Measurements from ENCODE around the gene DYNC1LI2.

The DYNC1LI2 gene

GRCh38 chr16:66711581-66711980, 39.8 kb downstream of the DYNC1LI2 start:
- H3K36me3 ChIP-seq (ENCODE audit: insufficient read depth, low read depth, low read length): no peaks in the 10 kb centered on the region
- H3K9me3 ChIP-seq (ENCODE audit: insufficient read depth, low read depth, low read length): no peaks in the 10 kb centered on the region
- no peaks in the 10 kb centered on the region for H3K27me3 ChIP-seq (ENCODE audit: insufficient read depth, low read length)
- no peak overlapping the region for H3K27ac ChIP-seq (ENCODE audit: low read length)
- H3K9ac ChIP-seq (ENCODE audit: low read depth, low read length): no peak overlapping the region
- no peak overlapping the region for H3K4me3 ChIP-seq (ENCODE audit: low read length)
- H3K4me1 ChIP-seq (ENCODE audit: insufficient read depth, low read length): no peaks in the 10 kb centered on the region

GRCh38 chr16:66706506-66706880, 44.9 kb downstream of the DYNC1LI2 start:
- H3K4me1 ChIP-seq (ENCODE audit: insufficient read depth, low read length): no peaks in the 10 kb centered on the region
- no peak overlapping the region for H3K9ac ChIP-seq (ENCODE audit: low read depth, low read length)
- no peaks in the 10 kb centered on the region for H3K36me3 ChIP-seq (ENCODE audit: insufficient read depth, low read depth, low read length)
- H3K4me3 ChIP-seq (ENCODE audit: low read length): no peak overlapping the region
- H3K9me3 ChIP-seq (ENCODE audit: insufficient read depth, low read depth, low read length): no peaks in the 10 kb centered on the region
- no peak overlapping the region for H3K27ac ChIP-seq (ENCODE audit: low read length)
- H3K27me3 ChIP-seq (ENCODE audit: insufficient read depth, low read length): no peaks in the 10 kb centered on the region

GRCh38 chr16:66705790-66706505, 45.5 kb downstream of the DYNC1LI2 start:
- no peak overlapping the region for H3K27ac ChIP-seq (ENCODE audit: low read length)
- H3K27me3 ChIP-seq (ENCODE audit: insufficient read depth, low read length): no peaks in the 10 kb centered on the region

DNA sequence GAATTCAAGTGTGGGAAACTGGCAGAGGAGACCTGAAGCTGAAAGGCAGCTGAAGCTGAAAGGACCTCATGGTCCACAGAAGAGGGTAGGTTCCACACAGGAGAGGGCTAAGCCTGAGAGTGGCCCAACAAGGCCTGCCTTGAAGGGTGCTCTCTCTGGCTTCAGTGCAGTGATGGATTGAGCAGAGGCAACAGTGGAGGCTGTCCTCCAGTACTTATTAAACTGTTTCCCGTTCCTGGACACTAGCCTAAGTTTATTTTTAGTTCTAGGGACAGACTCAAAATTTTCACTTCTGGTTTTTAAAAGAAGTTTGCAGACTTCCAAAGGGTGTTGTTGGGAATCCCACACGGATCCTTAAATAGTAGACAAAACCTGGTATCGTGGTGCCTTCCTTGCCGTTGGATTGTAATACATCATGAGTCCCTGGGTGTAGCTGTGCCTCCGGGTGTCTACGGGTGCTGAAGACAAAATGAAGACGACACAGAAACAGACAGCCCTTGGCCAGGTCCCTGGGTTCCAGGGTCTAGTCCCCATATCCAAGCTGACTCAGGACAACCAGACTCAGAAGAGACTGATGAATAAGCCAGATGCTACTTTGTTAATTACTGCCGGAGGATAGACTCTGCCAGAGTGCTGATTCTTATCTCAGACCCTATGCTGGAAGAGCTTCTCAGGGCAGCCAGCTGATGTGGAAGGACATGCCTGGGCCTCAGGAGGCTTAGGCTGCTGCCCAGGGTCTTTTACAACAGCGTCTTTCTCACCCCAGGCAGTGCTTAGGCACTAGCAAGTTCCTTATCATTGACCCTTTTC, 47.8 kb downstream of the DYNC1LI2 start:
- Histone ChIP-seq H3K27me3 (ENCODE audit: insufficient read depth, low read length) (no peaks in the 10 kb centered on the region), H3K4me3 (ENCODE audit: low read length) (no peak overlapping the region), H3K36me3 (ENCODE audit: insufficient read depth, low read depth, low read length) (no peaks in the 10 kb centered on the region), H3K9me3 (ENCODE audit: insufficient read depth, low read depth, low read length) (no peaks in the 10 kb centered on the region), H3K27ac (ENCODE audit: low read length) (no peak overlapping the region), H3K9ac (ENCODE audit: low read depth, low read length) (no peak overlapping the region), H3K4me1 (ENCODE audit: insufficient read depth, low read length) (no peaks in the 10 kb centered on the region)

More at GRCh38 chr16:66705790-66706505, 45.5 kb downstream of the DYNC1LI2 start:
- Histone ChIP-seq H3K36me3 (ENCODE audit: insufficient read depth, low read depth, low read length) (no peaks in the 10 kb centered on the region), H3K4me1 (ENCODE audit: insufficient read depth, low read length) (no peaks in the 10 kb centered on the region), H3K4me3 (ENCODE audit: low read length) (no peak overlapping the region), H3K9me3 (ENCODE audit: insufficient read depth, low read depth, low read length) (no peaks in the 10 kb centered on the region), H3K9ac (ENCODE audit: low read depth, low read length) (no peak overlapping the region)

- no peaks in the 10 kb centered on the region for H3K4me1 ChIP-seq (ENCODE audit: insufficient read depth, low read length)
- H3K9ac ChIP-seq (ENCODE audit: low read depth, low read length): no peak overlapping the region
- no peak overlapping the region for H3K4me3 ChIP-seq (ENCODE audit: low read length)
- peaks cover 10% of the 10 kb centered on the region; the same call in 1 of the 2 replicates for H3K27me3 ChIP-seq (ENCODE audit: insufficient read depth, low read length)
- H3K27ac ChIP-seq (ENCODE audit: low read length): no peak overlapping the region
- H3K36me3 ChIP-seq (ENCODE audit: insufficient read depth, low read depth, low read length): no peaks in the 10 kb centered on the region
- H3K9me3 ChIP-seq (ENCODE audit: insufficient read depth, low read depth, low read length): no peaks in the 10 kb centered on the region
These were observed 49.9 kb downstream of the DYNC1LI2 start for GRCh38 chr16:66701516-66701915.

- Histone ChIP-seq H3K4me3 (ENCODE audit: low read length) (no peak overlapping the region), H3K27ac (ENCODE audit: low read length) (no peak overlapping the region), H3K9ac (ENCODE audit: low read depth, low read length) (no peak overlapping the region), H3K36me3 (ENCODE audit: insufficient read depth, low read depth, low read length) (no peaks in the 10 kb centered on the region), H3K27me3 (ENCODE audit: insufficient read depth, low read length) (peaks cover 10% of the 10 kb centered on the region; the same call in 1 of the 2 replicates), H3K9me3 (ENCODE audit: insufficient read depth, low read depth, low read length) (no peaks in the 10 kb centered on the region), H3K4me1 (ENCODE audit: insufficient read depth, low read length) (no peaks in the 10 kb centered on the region)
These were observed 50.4 kb downstream of the DYNC1LI2 start for GRCh38 chr16:66701026-66701425.

DNA sequence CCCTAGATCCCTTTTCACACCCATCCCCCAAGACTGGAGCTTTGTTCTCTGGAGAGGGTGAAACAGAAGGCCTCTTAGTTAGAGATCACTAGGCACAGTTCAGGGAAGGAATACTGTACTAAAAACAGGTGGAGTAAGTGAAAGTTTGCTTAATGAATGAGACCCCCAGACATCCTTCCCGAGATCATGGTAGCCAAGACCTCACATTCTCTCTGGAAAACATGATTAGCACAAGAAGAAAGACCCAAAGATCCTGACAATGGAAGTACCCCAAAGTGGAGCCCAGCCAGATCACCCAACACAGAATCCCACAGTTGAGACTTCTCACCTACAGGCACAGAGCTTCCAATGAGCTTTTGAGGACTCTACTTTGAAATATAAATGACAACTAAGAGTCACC, 51.5 kb downstream of the DYNC1LI2 start:
- Histone ChIP-seq H3K9ac (ENCODE audit: low read depth, low read length) (no peak overlapping the region), H3K4me3 (ENCODE audit: low read length) (no peak overlapping the region), H3K27ac (ENCODE audit: low read length) (no peak overlapping the region), H3K27me3 (ENCODE audit: insufficient read depth, low read length) (peaks cover 21% of the 10 kb centered on the region), H3K36me3 (ENCODE audit: insufficient read depth, low read depth, low read length) (no peaks in the 10 kb centered on the region), H3K9me3 (ENCODE audit: insufficient read depth, low read depth, low read length) (no peaks in the 10 kb centered on the region), H3K4me1 (ENCODE audit: insufficient read depth, low read length) (peaks cover 7% of the 10 kb centered on the region; the same call in 1 of the 2 replicates)

DNA sequence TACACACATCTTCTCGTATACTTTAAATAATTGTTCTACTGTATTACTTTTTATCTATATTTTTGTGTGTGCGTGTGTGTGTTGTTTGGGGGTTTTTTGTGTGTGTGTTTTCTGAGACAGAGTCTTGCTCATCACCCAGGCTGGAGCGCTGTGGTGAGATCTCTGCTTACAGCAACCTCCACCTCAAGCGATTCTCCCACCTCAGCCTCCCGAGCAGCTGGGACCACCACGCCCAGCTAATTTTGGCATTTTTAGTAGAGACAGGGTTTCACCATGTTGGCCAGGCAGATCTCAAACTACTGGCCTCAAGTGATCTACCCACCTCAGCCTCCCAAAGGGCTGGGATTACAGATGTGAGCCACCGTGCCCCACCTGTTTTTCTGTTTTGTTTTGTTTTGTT, 53.4 kb downstream of the DYNC1LI2 start:
- Histone ChIP-seq H3K9me3 (ENCODE audit: insufficient read depth, low read depth, low read length) (no peaks in the 10 kb centered on the region), H3K27me3 (ENCODE audit: insufficient read depth, low read length) (peaks cover 22% of the 10 kb centered on the region), H3K36me3 (ENCODE audit: insufficient read depth, low read depth, low read length) (no peaks in the 10 kb centered on the region), H3K9ac (ENCODE audit: low read depth, low read length) (no peak overlapping the region), H3K4me1 (ENCODE audit: insufficient read depth, low read length) (peaks cover 12% of the 10 kb centered on the region; the same call in 1 of the 2 replicates), H3K4me3 (ENCODE audit: low read length) (no peak overlapping the region), H3K27ac (ENCODE audit: low read length) (no peak overlapping the region)

DNA sequence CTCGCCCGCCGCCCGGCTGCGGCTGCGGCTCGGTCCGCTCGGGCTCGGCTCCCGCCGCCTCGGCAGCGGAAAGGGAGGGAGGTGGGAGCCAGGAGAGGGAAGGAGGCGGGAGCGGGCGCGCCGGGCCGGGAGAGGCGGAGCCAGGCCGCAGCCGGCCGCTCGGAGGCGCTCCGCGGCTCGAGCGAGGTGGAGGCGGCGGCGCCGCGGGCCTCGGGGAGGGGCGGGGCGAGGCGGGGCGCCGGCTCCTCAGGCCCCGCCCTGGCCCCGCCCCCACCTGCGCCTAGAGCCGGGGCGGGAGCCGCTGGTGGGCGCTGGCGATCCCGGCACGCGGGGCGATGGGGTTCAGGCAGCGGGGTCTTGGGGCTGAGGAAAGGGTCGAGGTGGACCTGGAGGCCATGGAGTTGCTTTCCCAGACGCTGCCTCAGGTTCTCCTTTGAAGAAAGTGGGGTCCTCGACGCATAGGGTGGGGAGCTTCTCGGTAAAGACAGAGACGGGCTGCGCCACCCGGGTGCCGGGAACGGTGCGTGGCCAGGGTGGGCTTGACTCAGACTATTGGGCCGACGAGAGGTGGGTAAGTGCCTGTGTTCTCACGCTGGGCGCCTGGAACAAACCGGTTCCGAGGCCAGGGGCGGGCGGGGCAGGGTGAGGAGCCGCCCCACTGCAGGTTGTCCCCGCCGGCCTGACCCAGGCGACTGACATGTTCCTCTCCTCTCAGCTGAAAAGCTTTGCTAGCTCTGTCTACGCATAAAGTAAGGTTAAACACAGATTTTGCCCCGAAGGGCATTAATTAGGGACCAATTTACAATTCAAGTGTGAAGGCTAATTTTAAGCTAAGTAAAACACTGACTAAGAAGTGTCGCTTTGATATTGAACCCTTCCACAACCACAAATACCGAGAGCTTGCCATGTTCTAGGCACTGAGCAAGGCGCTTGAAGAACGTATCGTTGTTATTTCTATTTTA, 54.5 kb downstream of the DYNC1LI2 start, which contains the start of gene CMTM4:
CMTM4 (minus strand) TSS at position 75 of the 962 bp plus-strand sequence. CDS start 218 bp downstream, outside the sequence.
- Histone ChIP-seq H3K4me1 (ENCODE audit: insufficient read depth, low read length) (peaks cover 12% of the 10 kb centered on the region; the same call in 1 of the 2 replicates), H3K27me3 (ENCODE audit: insufficient read depth, low read length) (peaks cover 22% of the 10 kb centered on the region), H3K27ac (ENCODE audit: low read length) (no peak within 1 kb of the TSS), H3K36me3 (ENCODE audit: insufficient read depth, low read depth, low read length) (no peaks in the 10 kb centered on the region), H3K4me3 (ENCODE audit: low read length) (peak within 1 kb of the TSS; percentile 88), H3K9ac (ENCODE audit: low read depth, low read length) (peak within 1 kb of the TSS; percentile 84), H3K9me3 (ENCODE audit: insufficient read depth, low read depth, low read length) (no peaks in the 10 kb centered on the region)

DNA sequence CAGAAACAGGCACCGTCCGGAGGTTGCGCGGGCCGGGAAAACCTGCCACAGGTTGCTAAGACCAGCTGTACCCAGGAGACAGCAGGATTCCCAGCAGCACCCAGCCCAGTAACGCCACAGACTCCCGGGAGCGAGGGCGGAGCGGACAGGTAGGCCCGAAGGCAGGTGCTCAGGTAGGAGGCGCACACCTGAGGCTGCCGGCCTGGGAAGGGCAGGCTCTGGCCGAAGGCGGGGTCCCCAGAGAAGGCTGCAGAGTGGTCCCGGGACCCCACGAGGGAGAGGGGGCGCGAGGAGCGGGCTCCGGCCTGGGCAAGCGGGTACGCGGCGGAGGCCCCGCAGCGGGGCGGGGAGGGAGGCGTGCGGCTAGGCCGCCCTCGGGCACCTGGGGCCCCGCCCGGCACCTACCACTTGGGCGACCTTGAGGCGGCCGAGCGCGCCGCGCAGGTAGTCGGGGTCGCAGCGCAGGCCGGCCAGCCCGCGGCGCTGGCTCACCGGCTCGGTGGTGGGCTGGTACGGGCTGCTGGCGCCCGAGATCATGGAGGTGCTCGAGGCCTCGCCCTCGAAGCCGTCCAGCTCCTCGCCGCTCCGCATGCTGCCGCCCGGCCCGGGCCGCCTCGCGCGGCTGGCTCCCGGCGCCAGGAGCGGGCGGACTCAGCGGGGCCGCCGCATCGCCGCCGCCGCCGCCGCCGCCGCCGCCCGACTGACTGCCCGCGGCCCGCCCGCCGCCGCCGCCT, 55.3 kb downstream of the DYNC1LI2 start:
- H3K9ac ChIP-seq (ENCODE audit: low read depth, low read length): peak overlapping the region; percentile 78
- H3K36me3 ChIP-seq (ENCODE audit: insufficient read depth, low read depth, low read length): no peaks in the 10 kb centered on the region
- H3K9me3 ChIP-seq (ENCODE audit: insufficient read depth, low read depth, low read length): no peaks in the 10 kb centered on the region
- H3K27me3 ChIP-seq (ENCODE audit: insufficient read depth, low read length): peaks cover 22% of the 10 kb centered on the region
- peaks cover 12% of the 10 kb centered on the region; the same call in 1 of the 2 replicates for H3K4me1 ChIP-seq (ENCODE audit: insufficient read depth, low read length)
- H3K4me3 ChIP-seq (ENCODE audit: low read length): peak overlapping the region; percentile 88
- H3K27ac ChIP-seq (ENCODE audit: low read length): no peak overlapping the region

Measured in iPS-20b (cell line).